BJ (cell line): ENCODE measurements around the gene ATXN10. TPM values are rescaled to one million over a fixed set of nuclear protein-coding genes. Genes with fewer than 3 reads are reported as not detected.

Experiments used
- CTCF ChIA-PET: fragments of 350-600 bp; formaldehyde crosslinking; extraction: SDS; loops from one replicate; lab custom pipeline; 2021; ENCODE audit warnings: antibody characterized with exemption, inconsistent platforms; lab: Yijun Ruan, JAX
- POLR2A ChIA-PET: fragments of 300-600 bp; sonication (Branson Sonifier 250); formaldehyde crosslinking; extraction: SDS; loops from one replicate; lab custom pipeline; 2021; ENCODE audit warnings: antibody characterized with exemption; lab: Charles Lee
- DNase-seq: peaks from one replicate; pipeline ENCODE4 v3.0.0-alpha.2; 2011; ENCODE audit warnings: low read depth
- H3K27me3 ChIP-seq: 2 replicates; pipeline ENCODE4 v1.6.0; 2011; ENCODE audit warnings: low read length; ENCODE audit not compliant: control insufficient read depth, insufficient read depth
- H3K36me3 ChIP-seq: 2 replicates; pipeline ENCODE4 v1.5.1; 2011; ENCODE audit warnings: low read length; ENCODE audit not compliant: control insufficient read depth, insufficient read depth
- H3K4me3 ChIP-seq: 2 replicates; pipeline ENCODE4 v1.5.1; 2011; ENCODE audit warnings: low read depth, mild to moderate bottlenecking, control low read depth, low read length
- polyA plus RNA-seq: library from polyadenylated mRNA; depleted of rRNA; stranded (reverse); fragments of >200 nt; gene quantifications from 2 replicates; pipeline ENCODE4 v1.2.3, GENCODE V29; 2011
- TF ChIP-seq, protein P1 (sequence below): IDR thresholded peaks from 2 replicates; pipeline ENCODE4 v1.5.1; 2011; ENCODE audit warnings: low read depth, mild to moderate bottlenecking, control low read depth, inconsistent platforms, low read length, moderate library complexity; ENCODE audit not compliant: insufficient read depth

The ATXN10 gene
- polyA plus RNA-seq, 1 experiment = 328 TPM

DNA sequence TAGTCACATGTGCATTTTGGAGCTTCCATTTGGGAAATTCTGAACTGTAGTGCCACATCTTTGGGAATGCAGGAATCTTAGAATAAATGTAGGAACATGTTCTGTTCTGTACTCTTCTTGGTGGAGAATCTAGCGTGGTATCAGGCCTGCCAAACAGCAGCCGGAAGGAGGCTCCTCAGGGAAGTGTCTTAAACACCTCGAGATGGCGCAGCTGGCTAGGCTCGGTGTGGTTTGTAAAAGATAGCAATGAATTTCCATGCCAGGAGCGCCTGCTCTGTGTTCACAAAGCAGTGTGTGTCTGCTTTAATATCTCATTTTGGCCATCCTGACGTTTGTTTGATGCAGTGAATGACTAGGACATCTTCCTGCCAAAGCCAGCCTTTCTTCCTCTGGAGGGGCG, 145.1 kb downstream of the ATXN10 start:
- H3K27me3 ChIP-seq = no peaks in the 10 kb centered on the region
- no peak overlapping the region for H3K4me3 ChIP-seq
- H3K36me3 ChIP-seq = peaks cover 17% of the 10 kb centered on the region
- ChIA-PET POLR2A (no interaction called here), CTCF (interaction anchor here (1.5 kb wide), 1 partner anchor 47 kb away, joined by 3 read pairs; no protein-coding TSS in a partner anchor)
- TF ChIP-seq, protein P1, sequence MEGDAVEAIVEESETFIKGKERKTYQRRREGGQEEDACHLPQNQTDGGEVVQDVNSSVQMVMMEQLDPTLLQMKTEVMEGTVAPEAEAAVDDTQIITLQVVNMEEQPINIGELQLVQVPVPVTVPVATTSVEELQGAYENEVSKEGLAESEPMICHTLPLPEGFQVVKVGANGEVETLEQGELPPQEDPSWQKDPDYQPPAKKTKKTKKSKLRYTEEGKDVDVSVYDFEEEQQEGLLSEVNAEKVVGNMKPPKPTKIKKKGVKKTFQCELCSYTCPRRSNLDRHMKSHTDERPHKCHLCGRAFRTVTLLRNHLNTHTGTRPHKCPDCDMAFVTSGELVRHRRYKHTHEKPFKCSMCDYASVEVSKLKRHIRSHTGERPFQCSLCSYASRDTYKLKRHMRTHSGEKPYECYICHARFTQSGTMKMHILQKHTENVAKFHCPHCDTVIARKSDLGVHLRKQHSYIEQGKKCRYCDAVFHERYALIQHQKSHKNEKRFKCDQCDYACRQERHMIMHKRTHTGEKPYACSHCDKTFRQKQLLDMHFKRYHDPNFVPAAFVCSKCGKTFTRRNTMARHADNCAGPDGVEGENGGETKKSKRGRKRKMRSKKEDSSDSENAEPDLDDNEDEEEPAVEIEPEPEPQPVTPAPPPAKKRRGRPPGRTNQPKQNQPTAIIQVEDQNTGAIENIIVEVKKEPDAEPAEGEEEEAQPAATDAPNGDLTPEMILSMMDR = no peak
- no peak for DNase-seq

- Histone ChIP-seq H3K27me3 (no peaks in the 10 kb centered on the region), H3K36me3 (peaks cover 14% of the 10 kb centered on the region), H3K4me3 (no peak overlapping the region)
- ChIA-PET POLR2A (no interaction called here), CTCF (interaction anchor here (0.8 to 1.3 kb wide), 2 partner anchors 11 to 15 kb away, joined by 3 to 5 read pairs; no protein-coding TSS in a partner anchor)
- DNase-seq = no peak
- TF ChIP-seq, protein P1 = no peak
These were observed 146.2 kb downstream of the ATXN10 start for GRCh38 chr22:45817745-45818423.

GRCh38 chr22:45818424-45819085, 146.9 kb downstream of the ATXN10 start:
- no peak for DNase-seq
- Histone ChIP-seq H3K36me3 (peaks cover 14% of the 10 kb centered on the region), H3K4me3 (no peak overlapping the region), H3K27me3 (no peaks in the 10 kb centered on the region)
- CTCF ChIA-PET = interaction anchor here (0.8 to 1.3 kb wide), 2 partner anchors 10 to 15 kb away, joined by 3 to 5 read pairs; no protein-coding TSS in a partner anchor
- TF ChIP-seq, protein P1 = no peak
- POLR2A ChIA-PET = no interaction called here

- H3K4me3 ChIP-seq = no peak overlapping the region
- ChIA-PET CTCF (interaction anchor here (1.3 kb wide), 1 partner anchor 9 kb away, joined by 5 read pairs; no protein-coding TSS in a partner anchor), POLR2A (no interaction called here)
- H3K27me3 ChIP-seq = no peaks in the 10 kb centered on the region
- DNase-seq = no peak
- TF ChIP-seq, protein P1 = no peak
- H3K36me3 ChIP-seq = peaks cover 14% of the 10 kb centered on the region
These were observed 147.7 kb downstream of the ATXN10 start for GRCh38 chr22:45819305-45819704.

- TF ChIP-seq, protein P1 = no peak
These were observed 151.7 kb downstream of the ATXN10 start for GRCh38 chr22:45823336-45823735.

More at GRCh38 chr22:45823336-45823735, 151.7 kb downstream of the ATXN10 start:
- H3K36me3 ChIP-seq = peaks cover 8% of the 10 kb centered on the region
- CTCF ChIA-PET = interaction anchor here (1.5 kb wide), 1 partner anchor 178 kb away, joined by 4 read pairs; no protein-coding TSS in a partner anchor
- H3K27me3 ChIP-seq = no peaks in the 10 kb centered on the region
- no peak for DNase-seq
- POLR2A ChIA-PET = no interaction called here
- H3K4me3 ChIP-seq = no peak overlapping the region
